SU-DHL-6 (cell line): ENCODE results near the gene CHST12.

ENCODE experiments used
- H2AFZ ChIP-seq: fragments of 200-600 bp; sonication (generic); 2 replicates; pipeline ENCODE4 v1.6.1; 2014; ENCODE audit warnings: low read depth, mild to moderate bottlenecking, moderate library complexity, mixed read lengths, antibody characterized with exemption, low read length; ENCODE audit not compliant: severe bottlenecking
- H3F3A ChIP-seq: fragments of 200-600 bp; shearing (Covaris generic); 2 replicates; pipeline ENCODE4 v1.6.0; 2016; ENCODE audit warnings: antibody characterized with exemption, mild to moderate bottlenecking; ENCODE audit not compliant: insufficient read depth
- H3K27ac ChIP-seq: fragments of 200-600 bp; sonication (generic); 2 replicates; pipeline ENCODE4 v1.5.1; 2016; ENCODE audit warnings: low read depth, mild to moderate bottlenecking, low read length, moderate library complexity, mixed read lengths
- H3K27me3 ChIP-seq: fragments of 200-600 bp; sonication (generic), shearing (Covaris generic); 2 replicates; pipeline ENCODE4 v1.6.0; 2014; ENCODE audit warnings: mild to moderate bottlenecking, low read length
- H3K36me3 ChIP-seq: fragments of 200-600 bp; sonication (generic); 2 replicates; pipeline ENCODE4 v1.6.1; 2014; ENCODE audit warnings: mild to moderate bottlenecking, low read length, mixed read lengths
- H3K4me2 ChIP-seq: fragments of 300-600, 200-600 bp; shearing (Covaris generic), sonication (generic); 2 replicates; pipeline ENCODE4 v1.6.0; 2014; ENCODE audit warnings: low read length, low read depth, mild to moderate bottlenecking; ENCODE audit not compliant: poor library complexity, severe bottlenecking
- H3K4me3 ChIP-seq: fragments of 200-600 bp; sonication (generic); 2 replicates; pipeline ENCODE4 v1.5.1; 2014; ENCODE audit warnings: antibody characterized with exemption, low read length, mild to moderate bottlenecking, mixed read lengths; ENCODE audit not compliant: insufficient read depth, poor library complexity, severe bottlenecking
- H3K79me2 ChIP-seq: fragments of 200-600 bp; sonication (generic); 2 replicates; pipeline ENCODE4 v1.6.1; 2014; ENCODE audit warnings: mild to moderate bottlenecking, low read length, moderate library complexity; ENCODE audit not compliant: insufficient read depth
- H3K9ac ChIP-seq: fragments of 200-600 bp; sonication (generic); 2 replicates; pipeline ENCODE4 v1.7.0; 2014; ENCODE audit warnings: mild to moderate bottlenecking, low read length
- H3K9me2 ChIP-seq: fragments of 200-600 bp; sonication (generic); replicated peaks from 2 replicates; pipeline ENCODE4 v1.6.1; 2014; ENCODE audit warnings: low read length; ENCODE audit not compliant: insufficient read depth
- H3K9me3 ChIP-seq: fragments of 200-600 bp; sonication (generic); 2 replicates; pipeline ENCODE4 v1.6.1; 2014; ENCODE audit warnings: low read length, mixed read lengths; ENCODE audit not compliant: insufficient read depth
- H4K20me1 ChIP-seq: fragments of 200-600 bp; sonication (generic); 2 replicates; pipeline ENCODE4 v1.6.1; 2014; ENCODE audit warnings: low read depth, mild to moderate bottlenecking, antibody characterized with exemption, low read length, moderate library complexity, mixed read lengths
- EZH2phosphoT487 ChIP-seq: fragments of 200-600 bp; sonication (generic), shearing (Covaris generic); conservative IDR thresholded peaks from 2 replicates; pipeline ENCODE4 v1.6.1; 2018; ENCODE audit warnings: mild to moderate bottlenecking, antibody characterized with exemption, low read length, moderate library complexity, mixed read lengths
- TF ChIP-seq, protein P1 (sequence below): fragments of 200-600 bp; sonication (generic); IDR thresholded peaks from one replicate; pipeline ENCODE4 v1.5.1; 2017; ENCODE audit warnings: antibody characterized with exemption, mild to moderate bottlenecking, low read length, moderate library complexity; ENCODE audit not compliant: insufficient read depth, poor library complexity, severe bottlenecking

Gene CHST12

GRCh38 chr7:2472739-2473138 is 69.3 kb downstream of the CHST12 start:
- Histone ChIP-seq H3K27ac (no peak overlapping the region), H3K79me2 (no peaks in the 10 kb centered on the region)
- TF ChIP-seq EZH2phosphoT487: no peak
- TF ChIP-seq, protein P1, sequence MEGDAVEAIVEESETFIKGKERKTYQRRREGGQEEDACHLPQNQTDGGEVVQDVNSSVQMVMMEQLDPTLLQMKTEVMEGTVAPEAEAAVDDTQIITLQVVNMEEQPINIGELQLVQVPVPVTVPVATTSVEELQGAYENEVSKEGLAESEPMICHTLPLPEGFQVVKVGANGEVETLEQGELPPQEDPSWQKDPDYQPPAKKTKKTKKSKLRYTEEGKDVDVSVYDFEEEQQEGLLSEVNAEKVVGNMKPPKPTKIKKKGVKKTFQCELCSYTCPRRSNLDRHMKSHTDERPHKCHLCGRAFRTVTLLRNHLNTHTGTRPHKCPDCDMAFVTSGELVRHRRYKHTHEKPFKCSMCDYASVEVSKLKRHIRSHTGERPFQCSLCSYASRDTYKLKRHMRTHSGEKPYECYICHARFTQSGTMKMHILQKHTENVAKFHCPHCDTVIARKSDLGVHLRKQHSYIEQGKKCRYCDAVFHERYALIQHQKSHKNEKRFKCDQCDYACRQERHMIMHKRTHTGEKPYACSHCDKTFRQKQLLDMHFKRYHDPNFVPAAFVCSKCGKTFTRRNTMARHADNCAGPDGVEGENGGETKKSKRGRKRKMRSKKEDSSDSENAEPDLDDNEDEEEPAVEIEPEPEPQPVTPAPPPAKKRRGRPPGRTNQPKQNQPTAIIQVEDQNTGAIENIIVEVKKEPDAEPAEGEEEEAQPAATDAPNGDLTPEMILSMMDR: no peak

GRCh38 chr7:2473496-2474180 is 70.2 kb downstream of the CHST12 start:
- TF ChIP-seq, protein P1: no peak
- no peak for TF ChIP-seq EZH2phosphoT487
- H2AFZ ChIP-seq: no peak overlapping the region
- no peaks in the 10 kb centered on the region for H3K9me3 ChIP-seq
- H4K20me1 ChIP-seq: no peaks in the 10 kb centered on the region
- H3K9me2 ChIP-seq: no peaks in the 10 kb centered on the region
- H3K9ac ChIP-seq: no peak overlapping the region
- H3F3A ChIP-seq: no peaks in the 10 kb centered on the region
- no peak overlapping the region for H3K4me3 ChIP-seq
- no peak overlapping the region for H3K4me2 ChIP-seq
- no peaks in the 10 kb centered on the region for H3K79me2 ChIP-seq
- H3K27ac ChIP-seq: no peak overlapping the region
- no peaks in the 10 kb centered on the region for H3K27me3 ChIP-seq
- no peaks in the 10 kb centered on the region for H3K36me3 ChIP-seq

More at GRCh38 chr7:2472739-2473138, 69.3 kb downstream of the CHST12 start:
- Histone ChIP-seq H3K27me3 (no peaks in the 10 kb centered on the region), H2AFZ (no peak overlapping the region), H3K36me3 (no peaks in the 10 kb centered on the region), H4K20me1 (no peaks in the 10 kb centered on the region), H3K9ac (no peak overlapping the region), H3K9me2 (no peaks in the 10 kb centered on the region), H3F3A (no peaks in the 10 kb centered on the region), H3K9me3 (no peaks in the 10 kb centered on the region), H3K4me3 (no peak overlapping the region), H3K4me2 (no peak overlapping the region)

DNA sequence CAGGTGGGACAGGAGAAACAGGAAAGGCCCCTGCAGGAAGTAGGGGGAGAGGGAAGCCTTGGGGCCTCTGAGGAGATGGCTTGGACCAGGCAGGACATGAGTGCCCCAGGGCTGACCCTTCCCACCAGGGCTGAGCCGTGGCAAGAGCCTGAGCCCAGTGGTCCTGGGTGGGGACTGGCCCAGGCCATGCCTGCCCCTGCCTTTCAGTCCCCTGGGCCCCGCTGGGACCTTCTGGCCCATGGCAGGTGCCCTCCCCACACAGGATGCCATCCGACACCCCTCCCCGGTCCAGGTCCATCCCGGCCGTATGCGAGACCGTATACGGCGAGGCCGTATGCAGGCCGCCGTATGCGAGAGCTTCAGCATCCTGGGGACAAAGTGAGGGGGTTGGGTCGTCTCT is 70.8 kb downstream of the CHST12 start:
- Histone ChIP-seq H3K27me3 (no peaks in the 10 kb centered on the region), H3K4me2 (no peak overlapping the region), H3K9me2 (no peaks in the 10 kb centered on the region)

More for the DNA sequence above, 70.8 kb downstream of the CHST12 start:
- Histone ChIP-seq H3F3A (no peaks in the 10 kb centered on the region), H4K20me1 (no peaks in the 10 kb centered on the region), H3K79me2 (no peaks in the 10 kb centered on the region), H3K9me3 (no peaks in the 10 kb centered on the region), H3K9ac (no peak overlapping the region), H3K36me3 (no peaks in the 10 kb centered on the region), H3K4me3 (no peak overlapping the region), H3K27ac (no peak overlapping the region), H2AFZ (no peak overlapping the region)
- TF ChIP-seq, protein P1: no peak
